ENCODE results near the gene WIPF3. TPM values are rescaled to one million over a fixed set of nuclear protein-coding genes. Genes with fewer than 3 reads are reported as not detected.

WIPF3 gene
- total RNA-seq, 4 donors from 2014 or later: 3.7 to 6.8 (median 5.5) TPM

- TF ChIP-seq CTCF (IDR thresholded peaks at IDR 0.05): no peak
- no peak for TF ChIP-seq POLR2A (IDR thresholded peaks at IDR 0.05)
- TF ChIP-seq POLR2AphosphoS5 (IDR thresholded peaks at IDR 0.05): no peak
- no peak for TF ChIP-seq EP300 (IDR thresholded peaks at IDR 0.05)
- Histone ChIP-seq H3K27ac (no peak overlapping the region), H3K4me3 (no peak overlapping the region), H3K36me3 (no peaks in the 10 kb centered on the region), H3K4me1 (no peaks in the 10 kb centered on the region), H3K9me3 (peaks cover 0 to 5% (median 0%) of the 10 kb centered on the region in 3 donors), H3K27me3 (no peaks in the 10 kb centered on the region)
- WGBS, 2 donors (ENCODE audit: low coverage in 1 of 2): 86 to 100% methylated on average over 2 to 3 of the region's 6 CpGs
- no peak for ATAC-seq
These were observed 35.9 kb upstream of the WIPF3 start for GRCh38 chr7:29770371-29770770.

- no peaks in the 10 kb centered on the region for H3K36me3 ChIP-seq
- H3K4me3 ChIP-seq: no peak overlapping the region
- no peaks in the 10 kb centered on the region for H3K27me3 ChIP-seq
- H3K27ac ChIP-seq: no peak overlapping the region
- 43 to 80% methylated on average over 1 to 3 of the region's 4 CpGs for WGBS, 2 donors (ENCODE audit: low coverage in 1 of 2)
- no peak for TF ChIP-seq CTCF (IDR thresholded peaks at IDR 0.05)
- no peak for TF ChIP-seq POLR2AphosphoS5 (IDR thresholded peaks at IDR 0.05)
- no peaks in the 10 kb centered on the region for H3K4me1 ChIP-seq
- ATAC-seq: no peak
- H3K9me3 ChIP-seq: peaks cover 0 to 5% (median 0%) of the 10 kb centered on the region in 3 donors
These were observed 35.1 kb upstream of the WIPF3 start for GRCh38 chr7:29771081-29771816.

GRCh38 chr7:29779017-29779416, 27.3 kb upstream of the WIPF3 start:
- no peaks in the 10 kb centered on the region for H3K36me3 ChIP-seq
- no peak overlapping the region for H3K27ac ChIP-seq
- no peaks in the 10 kb centered on the region for H3K9me3 ChIP-seq
- H3K4me3 ChIP-seq: no peak overlapping the region
- H3K27me3 ChIP-seq: no peaks in the 10 kb centered on the region
- no peak for TF ChIP-seq POLR2AphosphoS5 (IDR thresholded peaks at IDR 0.05)
- no peak for TF ChIP-seq EP300 (IDR thresholded peaks at IDR 0.05)
- no peak for TF ChIP-seq POLR2A (IDR thresholded peaks at IDR 0.05)
- no peak for TF ChIP-seq CTCF (IDR thresholded peaks at IDR 0.05)
- WGBS, 2 donors (ENCODE audit: low coverage in 1 of 2): 83 to 85% methylated on average over 2 of the region's 2 CpGs
- ATAC-seq: no peak
- H3K4me1 ChIP-seq: no peaks in the 10 kb centered on the region

GRCh38 chr7:29780346-29780745, 26.0 kb upstream of the WIPF3 start:
- H3K4me3 ChIP-seq: no peak overlapping the region
- no peaks in the 10 kb centered on the region for H3K9me3 ChIP-seq
- no peaks in the 10 kb centered on the region for H3K36me3 ChIP-seq
- no peaks in the 10 kb centered on the region for H3K4me1 ChIP-seq
- H3K27ac ChIP-seq: no peak overlapping the region
- WGBS, 2 donors (ENCODE audit: low coverage in 1 of 2): 77 to 90% methylated on average over 2 of the region's 2 CpGs
- TF ChIP-seq EP300 (IDR thresholded peaks at IDR 0.05): no peak
- H3K27me3 ChIP-seq: no peaks in the 10 kb centered on the region
- no peak for ATAC-seq

- Histone ChIP-seq H3K4me1 (no peaks in the 10 kb centered on the region), H3K36me3 (no peaks in the 10 kb centered on the region), H3K27me3 (no peaks in the 10 kb centered on the region), H3K27ac (no peak overlapping the region), H3K9me3 (no peaks in the 10 kb centered on the region), H3K4me3 (no peak overlapping the region)
- WGBS, 2 donors (ENCODE audit: low coverage in 1 of 2): 80% methylated on average over 1 of the region's 2 CpGs; no CpG with 5 or more reads in 1 of the 2 donors
- TF ChIP-seq POLR2AphosphoS5 (IDR thresholded peaks at IDR 0.05): no peak
- no peak for TF ChIP-seq EP300 (IDR thresholded peaks at IDR 0.05)
- no peak for TF ChIP-seq CTCF (IDR thresholded peaks at IDR 0.05)
- TF ChIP-seq POLR2A (IDR thresholded peaks at IDR 0.05): no peak
- ATAC-seq: no peak
These were observed 22.6 kb upstream of the WIPF3 start for GRCh38 chr7:29783671-29784070.

All from gastroesophageal sphincter (tissue), 4 donors.